Lung (tissue), 12 donors: ENCODE measurements around the gene PLXNA3. TPM values are rescaled to one million over a fixed set of nuclear protein-coding genes. Genes with fewer than 3 reads are reported as not detected.
"Not testable (repeated sequence)": the region's sequence is repeated elsewhere in the genome, so short reads cannot be mapped to it uniquely, and the experiment has no call there.

Experiments
- ATAC-seq: fragments of 200-7000 bp; cut with Tn5 transposase; one replicate; pipeline ENCODE4 v1.9.1; 2020; ENCODE audit warnings: moderate number of reproducible peaks; ENCODE audit not compliant: insufficient read depth, low FRiP score
- DNase-seq, 3 donors: peaks; one replicate each; pipeline ENCODE4 v3.0.0-alpha.2; 2013 to 2017
- H3K27ac ChIP-seq, 2 donors: one replicate each; pipeline ENCODE4 v1.5.1; 2013; ENCODE audit warnings: mild to moderate bottlenecking in 2 of 2, moderate library complexity in 2 of 2, control low read depth in 1 of 2, inconsistent platforms in 1 of 2, low read depth in 1 of 2, low read length in 1 of 2
- H3K27me3 ChIP-seq, 3 donors: one replicate each; pipeline ENCODE4 v1.5.1; 2013; ENCODE audit warnings: low read length in 2 of 3; ENCODE audit not compliant: control insufficient read depth in 3 of 3, insufficient read depth in 3 of 3
- H3K36me3 ChIP-seq, 4 donors: one replicate each; pipeline ENCODE4 v1.5.1; 2013; ENCODE audit warnings: low read length in 4 of 4, mild to moderate bottlenecking in 1 of 4, moderate library complexity in 1 of 4; ENCODE audit not compliant: control insufficient read depth in 4 of 4, insufficient read depth in 4 of 4
- H3K4me1 ChIP-seq, 5 donors: one replicate each; pipeline ENCODE4 v1.5.1; 2013; ENCODE audit warnings: low read length in 5 of 5, mild to moderate bottlenecking in 2 of 5, moderate library complexity in 1 of 5; ENCODE audit not compliant: control insufficient read depth in 5 of 5, insufficient read depth in 5 of 5
- H3K4me3 ChIP-seq: one replicate; pipeline ENCODE4 v1.5.1; 2013; ENCODE audit warnings: mild to moderate bottlenecking, control low read depth, moderate library complexity
- H3K9ac ChIP-seq, 2 donors: one replicate each; pipeline ENCODE4 v1.5.1; 2013; ENCODE audit warnings: low read length in 2 of 2, control low read depth in 1 of 2; ENCODE audit not compliant: insufficient read depth in 1 of 2
- H3K9me3 ChIP-seq, 4 donors: one replicate each; pipeline ENCODE4 v1.5.1; 2013; ENCODE audit warnings: low read length in 3 of 4, mild to moderate bottlenecking in 1 of 4, moderate library complexity in 1 of 4; ENCODE audit not compliant: control insufficient read depth in 4 of 4, insufficient read depth in 3 of 4
- CTCF ChIP-seq: IDR thresholded peaks from 2 replicates; pipeline ENCODE4 v1.5.1; 2012; ENCODE audit warnings: mild to moderate bottlenecking; ENCODE audit errors: control extremely low read depth, extremely low read depth
- whole genome bisulfite sequencing, 2 donors: extraction: QIAGEN DNeasy Blood & Tissue Kit; methylation state at CpG; one replicate each; pipeline ENCODE4 v1.1.7; 2013; 5-methylcytosine and 5-hydroxymethylcytosine counted together
- polyA plus RNA-seq, 2 donors: library from polyadenylated mRNA; stranded (reverse); fragments of 200-250 nt; gene quantifications; one replicate each; pipeline ENCODE4 v1.2.1, GENCODE V29; 2013
- total RNA-seq, 2 donors: library from RNA; depleted of rRNA in 1 of 2; stranded (reverse); fragments of >200 nt in 1 of 2; gene quantifications; one replicate each; pipeline ENCODE4 v1.2.1, GENCODE V29; 2014 to 2021
- donor health status: control.
- donor health status: control.
- donor health status: Bipolar disorder and iron deficiency.
- donor health status: healthy.
- donor health status: DM: yes; HTN: yes; CAD: no.

Gene PLXNA3
- total and polyA plus RNA-seq, 4 donors, result 10.2 to 61.1 (median 16.7) TPM

- Histone ChIP-seq H3K9me3 (no peaks in the 10 kb centered on the region), H3K27ac (no peak overlapping the region), H3K9ac (no peak overlapping the region), H3K4me1 (no peaks in the 10 kb centered on the region), H3K4me3 (no peak overlapping the region), H3K36me3 (no peaks in the 10 kb centered on the region), H3K27me3 (peaks cover 0 to 3% (median 0%) of the 10 kb centered on the region in 3 donors)
- 53 to 76% methylated on average over 6 of the region's 6 CpGs for WGBS, 2 donors
- ATAC-seq, result no peak
- DNase-seq, result no peak
- no peak for TF ChIP-seq CTCF
Measured at GRCh38 chrX:154495472-154495922, 37.4 kb downstream of the PLXNA3 start.

- DNase-seq, H3K36me3 ChIP-seq, H3K9me3 ChIP-seq, H3K9ac ChIP-seq, ATAC-seq, H3K4me3 ChIP-seq, H3K4me1 ChIP-seq, H3K27me3 ChIP-seq, H3K27ac ChIP-seq: not testable (repeated sequence)
- WGBS, 2 donors, result 74 to 79% methylated on average over 4 of the region's 4 CpGs
Measured at GRCh38 chrX:154496591-154497137, 38.6 kb downstream of the PLXNA3 start.

GRCh38 chrX:154501423-154501822, 43.3 kb downstream of the PLXNA3 start:
- 90 to 96% methylated on average over 7 of the region's 7 CpGs for WGBS, 2 donors
- H3K4me1 ChIP-seq, DNase-seq: not testable (repeated sequence)

GRCh38 chrX:154502098-154502497, 44.0 kb downstream of the PLXNA3 start:
- Histone ChIP-seq H3K27ac (no peak overlapping the region), H3K27me3 (peaks cover 0 to 3% (median 0%) of the 10 kb centered on the region in 3 donors), H3K9ac (no peak overlapping the region), H3K4me3 (no peak overlapping the region), H3K36me3 (peaks cover 0 to 6% (median 0%) of the 10 kb centered on the region in 4 donors), H3K4me1 (no peaks in the 10 kb centered on the region), H3K9me3 (peaks cover 0 to 3% (median 0%) of the 10 kb centered on the region in 4 donors)
- ATAC-seq (no peak), DNase-seq (no peak)
- WGBS, 2 donors, result 79 to 88% methylated on average over 8 of the region's 8 CpGs
- no peak for TF ChIP-seq CTCF

More at GRCh38 chrX:154501423-154501822, 43.3 kb downstream of the PLXNA3 start:
- not testable (repeated sequence) for H3K27me3 ChIP-seq, H3K9me3 ChIP-seq, H3K36me3 ChIP-seq, H3K4me3 ChIP-seq, H3K9ac ChIP-seq, ATAC-seq, H3K27ac ChIP-seq
